ENCODE measurements around the gene PFKL.
"Not testable (repeated sequence)": the region's sequence is repeated elsewhere in the genome, so short reads cannot be mapped to it uniquely, and the experiment has no call there.

PFKL gene

DNA sequence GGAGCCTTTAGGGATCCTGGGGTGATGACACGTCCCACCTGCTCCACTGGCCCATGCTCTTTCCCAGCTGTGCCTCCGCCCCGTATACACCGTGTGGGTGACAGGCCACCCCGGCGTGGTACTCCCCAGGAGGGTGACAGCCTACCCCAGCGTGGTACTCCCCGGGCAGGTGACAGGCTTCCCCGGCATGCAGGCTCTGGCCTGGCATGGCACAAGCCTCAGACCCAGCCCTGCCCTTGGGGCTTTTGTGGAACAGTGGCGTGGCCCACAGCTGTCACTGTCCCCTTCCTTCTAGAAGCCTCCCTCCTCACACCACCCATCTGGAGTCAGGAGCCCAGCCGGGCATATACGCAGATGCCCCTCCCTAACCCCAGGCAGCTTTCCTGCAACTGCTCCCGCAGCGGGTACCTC, 4.7 kb upstream of the PFKL start:
- peak; percentile 72 for DNase-seq

DNA sequence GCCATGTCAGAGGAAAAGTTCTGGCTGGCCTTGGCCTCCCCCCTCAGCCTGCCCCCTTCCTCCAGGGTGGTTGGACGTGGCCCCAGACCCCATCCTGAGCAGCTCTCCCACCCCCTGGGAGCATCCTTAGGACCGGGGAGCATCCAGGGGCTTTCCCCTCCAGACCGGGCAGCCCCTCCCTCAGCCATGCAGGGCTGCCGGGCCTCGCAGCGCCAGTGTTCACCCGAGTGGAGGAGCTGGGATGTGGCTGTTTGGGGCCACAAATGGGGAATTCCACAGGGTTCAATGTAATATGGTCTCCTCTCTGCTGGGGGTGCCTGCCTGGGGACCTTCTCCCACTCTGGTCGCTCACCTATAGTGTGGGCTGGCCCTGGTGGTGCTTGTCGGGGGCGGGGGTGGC, 4.2 kb upstream of the PFKL start:
- peak; percentile 46 for DNase-seq

DNA sequence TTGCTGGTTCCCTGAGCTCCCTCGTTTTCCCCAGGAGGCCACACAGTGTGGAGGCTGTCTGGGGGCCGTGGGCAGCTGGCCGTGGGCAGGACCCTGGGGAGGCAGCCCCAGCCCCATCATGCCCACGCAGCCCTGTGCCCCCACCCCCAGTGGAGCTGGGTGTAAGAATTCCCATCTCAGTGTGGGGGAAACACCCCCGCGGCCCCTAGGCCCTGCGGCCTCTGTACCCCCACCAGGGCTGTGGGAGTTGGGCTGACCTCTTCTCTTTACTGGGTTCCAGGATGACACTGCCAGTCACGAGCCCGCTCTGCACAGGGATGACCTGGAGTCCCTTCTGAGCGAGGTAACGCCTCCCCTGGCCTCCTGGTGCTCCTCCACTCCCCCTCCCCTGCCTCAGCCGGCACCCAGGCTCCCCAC, 3.7 kb upstream of the PFKL start:
- no peak for DNase-seq

DNA sequence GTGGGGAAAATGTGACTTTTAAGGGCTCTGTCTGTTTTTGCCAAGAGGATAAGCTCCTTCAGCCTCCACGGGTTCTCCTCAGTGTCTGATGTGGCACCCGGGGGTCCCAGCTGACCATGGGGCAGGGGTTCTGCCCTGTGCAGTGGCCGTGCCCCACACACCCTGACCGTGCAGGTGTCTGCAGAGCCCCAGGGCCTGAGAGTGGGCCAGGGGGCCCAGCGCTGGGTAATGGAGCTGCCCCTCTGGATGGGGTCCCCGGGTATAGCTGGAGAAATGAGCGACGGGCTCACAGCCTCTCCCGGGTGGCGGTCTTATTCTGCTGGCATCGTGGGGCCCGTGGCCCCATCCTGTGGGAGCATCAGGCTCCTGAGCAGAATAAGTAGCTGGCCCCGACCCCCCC, 2.9 kb upstream of the PFKL start:
- no peak for DNase-seq

DNA sequence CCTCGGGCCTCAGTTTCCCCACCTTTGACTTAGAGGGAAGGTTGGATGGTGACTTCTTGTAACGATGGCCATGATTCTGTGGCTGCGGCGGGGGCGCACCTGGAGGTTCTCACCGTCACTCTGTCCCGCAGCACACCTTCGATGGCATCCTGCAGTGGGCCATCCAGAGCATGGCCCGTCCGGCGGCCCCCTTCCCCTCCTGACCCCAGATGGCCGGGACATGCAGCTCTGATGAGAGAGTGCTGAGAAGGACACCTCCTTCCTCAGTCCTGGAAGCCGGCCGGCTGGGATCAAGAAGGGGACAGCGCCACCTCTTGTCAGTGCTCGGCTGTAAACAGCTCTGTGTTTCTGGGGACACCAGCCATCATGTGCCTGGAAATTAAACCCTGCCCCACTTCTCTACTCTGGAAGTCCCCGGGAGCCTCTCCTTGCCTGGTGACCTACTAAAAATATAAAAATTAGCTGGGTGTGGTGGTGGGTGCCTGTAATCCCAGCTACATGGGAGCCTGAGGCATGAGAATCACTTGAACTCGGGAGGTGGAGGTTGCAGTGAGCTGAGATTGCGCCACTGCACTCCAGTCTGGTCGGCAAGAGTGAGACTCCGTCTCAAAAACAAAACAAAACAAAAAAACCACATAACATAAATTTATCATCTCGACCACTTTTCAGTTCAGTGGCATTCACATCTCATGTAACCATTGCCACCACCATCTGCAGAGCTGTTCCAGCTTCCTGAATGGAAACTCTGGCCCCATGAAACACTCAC, 2.1 kb upstream of the PFKL start:
- peak; percentile 94 for DNase-seq

DNA sequence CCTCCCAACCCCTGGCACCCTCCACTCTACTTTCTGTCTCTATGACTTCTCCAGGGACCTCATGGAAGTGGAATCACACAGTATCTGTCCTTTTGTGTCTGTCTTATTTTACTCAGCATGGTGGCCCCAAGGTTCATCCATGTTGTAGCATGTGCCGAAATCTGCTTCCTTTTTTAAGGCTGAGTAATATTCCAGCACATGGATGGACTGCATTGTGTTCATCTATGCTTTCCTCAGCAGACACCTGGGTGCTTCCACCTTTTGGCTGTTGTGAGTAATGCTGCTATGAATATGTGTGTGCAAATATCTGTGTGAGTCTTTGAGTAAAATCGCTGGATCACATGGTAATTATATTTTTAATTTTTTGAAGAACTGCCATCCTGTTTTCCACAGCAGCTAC, 1.6 kb upstream of the PFKL start:
- no peak for DNase-seq

DNA sequence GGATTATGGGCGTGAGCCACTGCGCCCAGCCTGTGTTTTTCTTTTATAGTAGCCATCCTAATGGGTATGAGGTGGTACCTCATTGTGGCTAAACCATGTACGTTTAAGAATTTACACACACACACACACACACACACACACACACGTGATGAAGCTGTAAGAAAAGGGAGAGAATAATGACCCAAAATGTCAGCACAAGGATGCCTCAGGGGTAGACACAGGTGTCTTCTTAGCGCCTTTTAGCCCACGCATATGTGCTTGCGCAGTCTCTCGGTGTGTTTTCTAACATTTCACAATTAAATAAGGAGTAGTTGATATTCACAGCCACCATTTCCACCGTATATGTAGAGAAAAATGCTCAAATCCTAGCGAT, 782 bp upstream of the PFKL start:
- no peak for DNase-seq

DNA sequence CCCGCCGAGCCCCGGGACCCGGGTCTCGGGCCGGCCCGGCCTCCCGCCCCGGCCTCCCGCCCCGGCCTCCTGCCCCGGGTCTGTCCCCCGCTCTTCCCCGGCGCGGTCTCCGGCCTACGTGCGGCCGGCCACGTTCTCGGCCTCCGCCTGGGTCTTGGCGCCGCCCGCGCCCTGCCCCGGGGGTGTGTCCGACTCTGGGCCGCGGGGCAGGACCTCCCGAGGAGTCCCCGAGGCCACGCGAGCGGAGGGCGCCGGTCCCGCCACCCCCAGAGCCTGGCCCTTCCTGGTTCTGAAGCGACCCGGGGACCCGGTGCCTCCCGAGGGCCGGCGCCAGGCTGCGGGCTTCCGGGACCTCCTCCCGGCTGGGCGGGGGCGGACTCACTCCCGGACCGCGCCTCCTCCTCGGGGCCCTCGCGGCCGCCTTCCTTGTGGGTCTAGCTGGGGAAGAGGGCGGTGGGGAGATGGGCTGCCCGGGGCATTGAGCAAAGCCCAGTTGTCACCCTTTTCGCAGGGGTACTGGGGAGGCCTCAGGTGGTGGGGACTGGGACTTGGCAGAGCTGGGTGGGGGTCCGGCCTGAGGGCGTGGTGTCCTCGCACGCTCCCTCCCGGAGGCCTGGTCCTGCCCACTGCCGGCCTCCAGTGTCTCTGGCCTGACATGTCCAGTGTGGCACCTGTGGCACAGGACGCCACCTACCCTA, 558 bp downstream of the PFKL start:
- peak; percentile 72 for DNase-seq

DNA sequence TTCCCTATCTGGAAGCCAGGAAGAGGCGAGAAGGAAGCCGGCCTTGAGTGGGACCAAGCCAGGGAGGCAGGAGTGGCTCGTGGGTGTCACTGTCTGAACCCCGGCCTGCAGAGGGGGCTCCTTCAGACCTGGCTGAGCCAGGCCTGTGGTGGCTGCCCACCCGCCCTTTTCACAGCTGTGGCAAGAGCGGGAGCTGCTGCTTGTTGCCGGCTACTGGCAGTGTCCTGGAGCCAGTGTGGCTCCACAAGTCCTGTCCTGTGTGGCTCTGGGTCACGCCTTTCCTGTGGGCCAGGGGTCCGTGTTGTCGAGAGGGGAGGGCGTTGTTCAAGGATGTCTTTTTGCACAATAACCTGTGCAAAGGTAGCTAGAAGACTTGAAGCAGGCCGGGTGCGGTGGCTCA, 1.3 kb downstream of the PFKL start:
- no peak for DNase-seq

DNA sequence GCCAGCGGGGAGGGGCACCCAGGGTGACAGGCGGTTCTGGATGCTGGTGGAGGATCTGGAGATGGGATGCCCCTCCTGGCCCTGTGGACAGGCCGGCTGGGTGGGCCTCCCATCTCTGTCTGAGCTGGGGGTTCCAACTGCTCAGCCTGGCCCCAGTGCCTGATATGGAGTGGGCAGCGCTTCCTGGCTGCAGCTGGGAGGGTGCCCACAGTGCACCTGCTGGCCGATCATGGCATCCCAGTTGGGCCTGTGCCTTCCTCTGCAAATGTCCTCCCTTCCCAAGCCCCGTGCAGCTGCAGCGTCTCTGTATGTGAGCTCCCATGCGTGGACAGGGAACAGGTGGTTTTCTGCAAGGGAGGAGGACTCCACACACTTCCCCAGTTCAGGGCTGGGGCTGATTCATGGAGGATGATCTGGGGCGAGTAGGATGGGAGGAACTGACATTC, 2.1 kb downstream of the PFKL start:
- DNase-seq, result peak; percentile 23

DNA sequence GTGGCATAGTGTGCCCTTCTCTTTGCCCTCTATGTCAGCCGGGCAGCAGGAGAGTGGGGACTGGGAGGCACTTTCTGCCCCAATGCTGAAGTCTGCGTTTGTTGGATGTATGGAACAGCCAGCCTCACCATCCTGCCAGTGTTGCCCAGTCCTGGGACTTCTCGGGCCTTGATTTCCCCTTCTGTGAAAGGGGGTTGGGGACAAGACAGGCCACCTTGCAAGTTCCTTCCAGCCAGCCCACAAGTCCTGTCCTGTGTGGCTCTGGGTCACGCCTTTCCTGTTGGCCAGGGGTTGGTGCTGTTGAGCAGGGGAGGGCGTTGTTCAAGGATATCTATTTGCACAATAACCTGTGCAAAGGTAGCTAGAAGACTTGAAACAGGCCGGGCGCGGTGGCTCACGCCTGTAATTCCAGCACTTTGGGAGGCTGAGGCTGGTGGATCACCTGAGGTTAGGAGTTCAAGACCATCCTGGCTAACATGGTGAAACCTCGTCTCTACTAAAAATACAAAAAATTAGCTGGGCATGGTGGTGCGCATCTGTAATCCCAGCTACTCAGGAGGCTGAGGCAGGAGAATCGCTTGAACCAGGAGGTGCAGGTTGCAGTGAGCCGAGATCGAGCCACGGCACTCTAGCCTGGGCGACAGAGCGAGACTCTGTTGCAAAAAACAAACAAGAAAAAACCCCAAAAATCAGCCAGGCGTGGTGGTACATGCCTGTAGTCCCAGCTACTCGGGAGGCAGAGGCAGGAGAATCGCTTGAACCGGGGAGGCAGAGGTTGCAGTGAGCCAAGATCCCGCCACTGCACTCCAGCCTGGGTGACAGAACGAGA, 2.9 kb downstream of the PFKL start:
- not testable (repeated sequence) for DNase-seq

DNA sequence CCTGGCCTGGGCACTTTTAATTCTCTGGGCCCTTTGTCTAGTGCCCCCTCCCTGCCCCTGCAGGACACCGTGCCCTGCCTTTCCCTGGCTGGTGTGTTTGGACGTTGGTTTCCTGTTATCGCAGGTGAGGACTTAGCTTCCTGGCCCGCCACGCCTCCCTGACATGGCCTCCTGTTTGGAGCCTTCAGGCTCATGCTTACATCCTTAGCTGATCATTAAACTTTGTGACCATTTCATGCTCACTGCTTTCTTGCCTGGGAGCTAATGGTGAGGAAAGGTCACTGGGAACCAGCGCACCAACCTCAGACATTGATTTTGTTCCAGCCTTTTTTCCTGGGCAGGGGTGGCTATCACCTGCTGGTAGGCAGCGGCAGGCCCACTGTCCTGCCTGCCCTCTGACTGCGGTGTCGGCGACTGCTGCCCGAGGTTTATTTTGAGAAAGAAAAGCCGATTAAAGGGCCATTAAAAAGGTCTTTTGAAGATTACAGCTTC, 3.7 kb downstream of the PFKL start:
- peak; percentile 56 for DNase-seq

DNA sequence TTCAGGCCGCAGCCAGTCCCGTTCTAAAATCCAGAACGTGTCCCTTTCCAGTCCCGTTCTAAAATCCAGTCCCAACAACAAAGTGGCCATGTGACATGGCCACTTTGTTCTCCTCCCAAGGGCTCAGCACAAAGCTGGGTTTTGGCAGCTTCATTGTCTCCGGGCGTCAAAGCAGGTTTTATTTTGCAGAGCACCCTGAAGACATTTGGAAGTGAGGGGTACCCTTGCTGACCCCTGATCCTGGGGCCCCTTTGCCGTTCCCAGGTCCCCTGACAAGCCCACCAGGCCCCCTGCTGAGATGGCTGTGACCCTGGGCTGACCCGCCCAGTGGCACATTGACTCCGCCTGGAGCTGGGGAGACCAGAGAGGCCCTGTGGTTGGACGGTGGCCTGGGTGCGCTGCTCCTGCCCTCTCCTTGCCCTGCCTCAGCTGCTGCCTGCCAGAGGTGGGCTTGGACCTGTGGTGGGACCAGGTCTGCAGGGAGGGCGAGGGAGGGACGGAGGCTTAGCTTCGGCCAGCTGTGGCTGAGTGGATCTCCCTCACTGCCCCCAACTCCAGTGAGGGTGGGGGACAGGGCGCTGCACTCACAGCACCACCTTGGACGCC, 4.3 kb downstream of the PFKL start:
- peak; percentile 70 for DNase-seq

DNA sequence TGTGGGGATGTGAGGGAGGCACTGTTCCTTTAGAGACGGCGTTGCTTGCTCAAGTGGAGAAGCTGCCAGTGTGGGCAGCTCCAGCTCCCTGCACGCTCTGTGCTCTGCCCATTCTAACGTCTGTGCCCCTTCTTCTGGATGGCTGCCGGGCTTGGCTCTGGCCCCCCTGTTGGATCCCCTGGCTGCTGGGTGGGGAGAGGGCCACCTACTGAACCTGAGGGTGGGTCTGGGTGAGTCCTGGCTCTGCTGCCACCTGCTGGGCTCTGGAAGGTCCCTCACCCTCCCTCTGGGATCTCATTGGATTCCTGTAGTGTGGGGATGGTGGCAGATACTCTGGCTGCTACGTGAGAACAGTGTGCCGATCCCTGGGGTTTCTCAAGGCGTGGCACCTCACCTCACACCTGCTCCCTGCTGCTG, 5.0 kb downstream of the PFKL start:
- peak; percentile 85 for DNase-seq

DNA sequence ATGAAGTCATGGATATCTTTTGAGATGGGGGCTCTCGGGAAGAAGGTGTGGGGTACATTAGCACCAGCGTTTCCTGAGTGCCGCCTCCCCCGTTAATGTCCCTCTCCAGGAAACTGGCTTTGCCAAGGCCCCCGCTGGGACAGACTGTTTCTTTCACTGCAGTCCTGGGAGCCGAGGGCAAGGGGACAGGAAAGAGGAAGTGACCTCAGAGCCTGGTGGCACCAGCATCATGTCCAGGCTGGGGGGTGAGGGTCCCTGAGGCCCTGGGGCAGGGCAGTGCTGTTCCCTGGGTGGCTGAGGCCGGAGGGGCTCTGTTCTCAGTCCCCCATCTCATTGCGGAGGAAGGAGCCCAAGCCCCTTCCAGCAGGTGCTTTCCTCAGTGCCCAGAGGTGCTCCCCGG, 5.8 kb downstream of the PFKL start:
- no peak for DNase-seq

DNA sequence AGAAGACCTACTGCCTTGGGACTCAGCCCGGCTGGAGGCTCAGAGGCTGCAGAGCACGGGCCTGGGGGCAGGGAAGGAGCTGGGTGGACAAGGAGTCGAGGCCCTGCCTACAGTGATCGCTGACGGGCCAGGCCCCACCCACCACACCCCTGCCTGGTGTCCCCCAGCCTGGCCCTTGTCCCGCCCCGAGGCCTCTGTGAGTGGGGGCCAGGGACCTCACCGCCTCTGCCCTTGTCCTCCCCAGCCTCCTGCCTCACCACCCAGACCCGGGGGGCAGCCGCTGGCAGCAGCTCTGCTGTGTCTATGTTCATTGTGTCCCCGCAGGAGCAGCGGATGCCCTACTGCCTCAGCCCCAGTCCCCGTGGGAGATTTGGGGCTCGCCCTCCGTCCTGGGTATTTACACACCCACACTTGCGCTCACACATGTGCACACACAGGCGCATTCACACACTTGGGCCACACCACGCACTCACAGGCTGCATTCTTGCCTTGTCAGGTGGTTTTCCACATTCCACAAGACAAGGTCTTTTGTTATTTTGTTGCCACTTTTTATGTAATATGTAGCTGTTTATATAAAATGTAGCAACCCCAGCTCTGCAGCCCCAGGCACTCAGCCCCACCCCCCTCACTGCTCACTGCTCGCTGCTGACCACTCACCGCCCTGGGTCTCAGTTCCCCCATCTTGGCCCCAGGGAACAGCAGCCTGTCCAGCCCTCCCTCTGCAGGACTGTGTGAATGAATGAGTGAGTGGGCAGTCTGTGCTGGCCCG, 7.3 kb downstream of the PFKL start:
- no peak for DNase-seq

DNA sequence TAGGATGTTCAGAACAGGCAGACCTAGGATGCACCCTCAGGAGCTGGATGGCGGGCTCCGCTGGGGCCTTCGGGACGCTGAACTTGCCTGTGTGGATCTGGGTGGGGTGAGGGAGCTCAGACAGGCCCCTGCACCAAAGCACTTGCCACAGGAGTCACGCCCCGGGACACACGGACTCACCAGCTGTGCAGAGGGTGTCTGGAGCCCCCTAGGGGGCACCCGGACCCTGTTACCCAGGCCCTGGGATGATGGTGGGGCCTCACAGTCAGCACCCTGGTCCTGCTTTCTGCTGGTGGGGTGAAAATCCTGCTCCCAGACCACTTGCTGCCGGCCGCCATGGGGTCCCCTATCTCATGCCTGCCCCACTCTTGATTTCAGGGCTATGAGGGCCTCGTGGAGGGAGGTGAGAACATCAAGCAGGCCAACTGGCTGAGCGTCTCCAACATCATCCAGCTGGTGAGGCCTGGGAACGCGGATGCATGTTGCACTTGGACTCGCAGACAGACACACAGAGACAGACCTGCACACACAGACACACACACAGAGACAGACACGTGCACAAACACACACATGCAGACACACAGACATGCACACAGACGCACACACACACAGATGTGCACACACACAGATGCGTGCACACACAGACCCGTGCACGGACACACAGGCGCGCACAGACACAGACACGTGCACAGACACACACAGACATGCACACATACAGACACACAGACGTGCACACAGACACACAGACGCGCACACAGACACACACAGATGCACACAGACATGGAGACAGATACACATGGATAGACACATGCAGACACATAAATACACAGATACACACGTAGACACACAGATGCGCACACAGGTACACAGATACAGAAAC, 11.0 kb downstream of the PFKL start:
- DNase-seq, result no peak

DNA sequence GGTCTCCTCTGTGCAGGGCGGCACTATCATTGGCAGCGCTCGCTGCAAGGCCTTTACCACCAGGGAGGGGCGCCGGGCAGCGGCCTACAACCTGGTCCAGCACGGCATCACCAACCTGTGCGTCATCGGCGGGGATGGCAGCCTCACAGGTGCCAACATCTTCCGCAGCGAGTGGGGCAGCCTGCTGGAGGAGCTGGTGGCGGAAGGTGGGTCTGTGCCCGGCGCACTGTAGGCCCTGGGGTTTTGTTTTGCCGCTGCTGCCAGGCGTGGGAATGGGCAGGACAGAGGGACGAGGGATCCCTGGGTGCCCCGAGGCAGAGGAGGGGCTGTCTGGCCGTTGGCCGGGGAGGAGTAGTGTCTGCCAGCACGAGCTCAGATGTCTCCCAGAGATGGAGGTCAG, 12.2 kb downstream of the PFKL start:
- DNase-seq, result no peak

DNA sequence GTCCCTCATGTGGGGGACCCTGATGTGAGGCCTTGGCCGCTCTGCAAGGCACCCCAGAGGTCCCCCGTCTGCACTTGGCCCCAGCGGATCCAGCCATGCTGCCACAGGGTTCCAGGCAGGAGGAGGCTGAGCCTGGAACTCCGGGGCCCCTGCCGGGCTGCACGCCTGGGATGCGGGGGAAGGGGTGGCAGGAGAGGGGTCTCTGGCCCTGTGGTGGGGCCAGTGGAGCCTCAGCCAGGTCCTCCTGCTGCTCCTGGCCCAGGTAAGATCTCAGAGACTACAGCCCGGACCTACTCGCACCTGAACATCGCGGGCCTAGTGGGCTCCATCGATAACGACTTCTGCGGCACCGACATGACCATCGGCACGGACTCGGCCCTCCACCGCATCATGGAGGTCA, 12.9 kb downstream of the PFKL start:
- DNase-seq, result no peak

DNA sequence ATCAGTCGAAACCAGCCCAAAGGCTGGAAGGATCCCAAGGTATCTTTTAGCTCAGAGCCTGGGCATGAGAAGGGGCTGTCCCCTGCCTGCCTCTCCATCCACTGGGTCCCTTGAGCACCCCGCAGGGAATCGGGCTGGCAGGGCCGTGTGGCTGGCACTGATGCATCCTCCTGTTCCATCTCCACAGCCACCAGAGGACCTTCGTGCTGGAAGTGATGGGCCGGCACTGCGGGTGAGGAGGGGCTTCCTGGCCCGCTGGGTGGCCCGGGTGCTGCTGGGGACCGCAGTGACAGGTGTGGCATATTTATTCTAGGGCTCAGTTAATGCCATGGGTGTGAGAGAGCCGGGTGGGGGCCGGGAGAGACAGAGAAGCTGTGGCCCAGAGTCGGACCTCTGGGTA, 13.6 kb downstream of the PFKL start:
- DNase-seq, result no peak

DNA sequence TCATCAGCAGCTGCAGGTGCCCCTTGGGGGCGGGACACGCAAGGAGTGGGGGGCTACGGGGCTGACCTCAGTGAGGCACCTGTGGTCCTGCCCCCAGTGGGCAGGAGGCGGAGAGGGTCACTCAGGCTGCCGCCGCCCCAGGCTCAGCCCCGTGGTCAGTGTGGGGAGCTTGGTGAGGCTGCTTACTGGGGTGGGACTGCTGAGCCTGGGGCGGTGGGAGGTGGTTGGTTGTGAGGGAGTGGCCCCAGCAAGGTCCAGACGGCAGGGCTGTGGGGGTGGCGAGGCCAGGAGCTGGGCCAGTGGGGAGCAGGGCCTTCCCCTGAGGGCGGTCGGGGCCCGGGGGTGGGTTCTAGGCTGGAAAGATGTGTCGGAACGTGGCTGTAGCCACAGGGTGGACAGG, 14.3 kb downstream of the PFKL start:
- DNase-seq, result no peak

Data from eye (tissue), 1 donor.